ENCODE results near the gene ATP9A. TPM values are rescaled to one million over a fixed set of nuclear protein-coding genes. Genes with fewer than 3 reads are reported as not detected.
A peak's percentile ranks its signal among the peaks of the same experiment; 100 is the strongest.

Gene ATP9A
- polyA plus RNA-seq, 3 donors, result 0.04 TPM; not detected in 2

- Histone ChIP-seq H2AFZ (ENCODE audit: insufficient read depth, low read depth, low read length, poor library complexity, severe bottlenecking) (no peak overlapping the region), H3K4me2 (replicated peaks; ENCODE audit: extremely low read depth, low read length, poor library complexity, severe bottlenecking) (no peak overlapping the region), H3K4me3 (replicated peaks in 1 of 3; ENCODE audit: low read depth in 2 of 3, low read length in 3 of 3) (no peak overlapping the region), H3K36me3 (replicated peaks in 1 of 2; ENCODE audit: control insufficient read depth in 1 of 2, insufficient read depth in 2 of 2, low read length in 2 of 2) (no peaks in the 10 kb centered on the region), H3K4me1 (ENCODE audit: control insufficient read depth in 1 of 2, insufficient read depth in 2 of 2, low read length in 2 of 2) (no peaks in the 10 kb centered on the region), H3K27me3 (ENCODE audit: control insufficient read depth in 2 of 2, insufficient read depth in 2 of 2, low read length in 2 of 2) (no peaks in the 10 kb centered on the region), H3K9me3 (replicated peaks in 1 of 2; ENCODE audit: control insufficient read depth in 1 of 2, insufficient read depth in 1 of 2, low read length in 2 of 2) (no peaks in the 10 kb centered on the region), H3K9ac (ENCODE audit: insufficient read depth, low read length, poor library complexity, severe bottlenecking) (no peak overlapping the region), H3K79me2 (ENCODE audit: insufficient read depth, low read length) (no peaks in the 10 kb centered on the region), H4K20me1 (ENCODE audit: insufficient read depth, low read length) (no peaks in the 10 kb centered on the region), H3K27ac (ENCODE audit: low read depth in 1 of 2, low read length in 2 of 2) (no peak overlapping the region)
- Mint-ChIP-seq H3K9me3 (no peaks in the 10 kb centered on the region), H3K27me3 (ENCODE audit: low read depth in 3 of 3) (peaks cover 2 to 3% (median 2%) of the 10 kb centered on the region in 3 donors), H3K4me3 (no peak overlapping the region), H3K4me1 (peaks cover 10% of the 10 kb centered on the region), H3K36me3 (no peaks in the 10 kb centered on the region), H3K27ac (no peak overlapping the region)
- no CpG with 5 or more reads among the region's 2 CpGs for WGBS (ENCODE audit: insufficient coverage)
- TF ChIP-seq, protein P1, sequence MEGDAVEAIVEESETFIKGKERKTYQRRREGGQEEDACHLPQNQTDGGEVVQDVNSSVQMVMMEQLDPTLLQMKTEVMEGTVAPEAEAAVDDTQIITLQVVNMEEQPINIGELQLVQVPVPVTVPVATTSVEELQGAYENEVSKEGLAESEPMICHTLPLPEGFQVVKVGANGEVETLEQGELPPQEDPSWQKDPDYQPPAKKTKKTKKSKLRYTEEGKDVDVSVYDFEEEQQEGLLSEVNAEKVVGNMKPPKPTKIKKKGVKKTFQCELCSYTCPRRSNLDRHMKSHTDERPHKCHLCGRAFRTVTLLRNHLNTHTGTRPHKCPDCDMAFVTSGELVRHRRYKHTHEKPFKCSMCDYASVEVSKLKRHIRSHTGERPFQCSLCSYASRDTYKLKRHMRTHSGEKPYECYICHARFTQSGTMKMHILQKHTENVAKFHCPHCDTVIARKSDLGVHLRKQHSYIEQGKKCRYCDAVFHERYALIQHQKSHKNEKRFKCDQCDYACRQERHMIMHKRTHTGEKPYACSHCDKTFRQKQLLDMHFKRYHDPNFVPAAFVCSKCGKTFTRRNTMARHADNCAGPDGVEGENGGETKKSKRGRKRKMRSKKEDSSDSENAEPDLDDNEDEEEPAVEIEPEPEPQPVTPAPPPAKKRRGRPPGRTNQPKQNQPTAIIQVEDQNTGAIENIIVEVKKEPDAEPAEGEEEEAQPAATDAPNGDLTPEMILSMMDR (IDR thresholded peaks at IDR 0.05), result no peak
- intact Hi-C loops (cut with micrococcal nuclease), result no loop called here
- no peak for DNase-seq
Observed at GRCh38 chr20:51643390-51643789, 124.8 kb downstream of the ATP9A start.

GRCh38 chr20:51641866-51642265 is 126.3 kb downstream of the ATP9A start:
- no peak overlapping the region for H3K27ac ChIP-seq (ENCODE audit: low read depth in 1 of 2, low read length in 2 of 2)
- no peak for DNase-seq
- H3K4me2 ChIP-seq (replicated peaks; ENCODE audit: extremely low read depth, low read length, poor library complexity, severe bottlenecking), result no peak overlapping the region
- H3K27me3 ChIP-seq (ENCODE audit: control insufficient read depth in 2 of 2, insufficient read depth in 2 of 2, low read length in 2 of 2), result no peaks in the 10 kb centered on the region
- H3K36me3 ChIP-seq (replicated peaks in 1 of 2; ENCODE audit: control insufficient read depth in 1 of 2, insufficient read depth in 2 of 2, low read length in 2 of 2), result no peaks in the 10 kb centered on the region
- H3K27ac Mint-ChIP-seq, result peak overlapping the region in 1 of 7 donors; percentile 66
- H3K9ac ChIP-seq (ENCODE audit: insufficient read depth, low read length, poor library complexity, severe bottlenecking), result no peak overlapping the region
- intact Hi-C loops (cut with micrococcal nuclease), result no loop called here
- no CpG with 5 or more reads among the region's 4 CpGs for WGBS (ENCODE audit: insufficient coverage)
- H3K4me1 ChIP-seq (ENCODE audit: control insufficient read depth in 1 of 2, insufficient read depth in 2 of 2, low read length in 2 of 2), result no peaks in the 10 kb centered on the region
- no peaks in the 10 kb centered on the region for H3K79me2 ChIP-seq (ENCODE audit: insufficient read depth, low read length)
- H2AFZ ChIP-seq (ENCODE audit: insufficient read depth, low read depth, low read length, poor library complexity, severe bottlenecking), result no peak overlapping the region
- TF ChIP-seq, protein P1 (IDR thresholded peaks at IDR 0.05), result no peak
- H3K4me1 Mint-ChIP-seq, result peaks cover 7% of the 10 kb centered on the region
- H3K4me3 ChIP-seq (replicated peaks in 1 of 3; ENCODE audit: low read depth in 2 of 3, low read length in 3 of 3), result no peak overlapping the region
- no peaks in the 10 kb centered on the region for H4K20me1 ChIP-seq (ENCODE audit: insufficient read depth, low read length)
- no peak overlapping the region for H3K4me3 Mint-ChIP-seq
- peaks cover 2 to 7% (median 2%) of the 10 kb centered on the region in 3 donors for H3K27me3 Mint-ChIP-seq (ENCODE audit: low read depth in 3 of 3)
- no peaks in the 10 kb centered on the region for H3K36me3 Mint-ChIP-seq
- no peaks in the 10 kb centered on the region for H3K9me3 ChIP-seq (replicated peaks in 1 of 2; ENCODE audit: control insufficient read depth in 1 of 2, insufficient read depth in 1 of 2, low read length in 2 of 2)
- H3K9me3 Mint-ChIP-seq, result no peaks in the 10 kb centered on the region
